K562 (cell line): ENCODE data around the gene CHST7. TPM values are rescaled to one million over a fixed set of nuclear protein-coding genes. Genes with fewer than 3 reads are reported as not detected.

Source experiments
- ATAC-seq: fragments of 200-7000 bp; cut with Tn5 transposase; 3 replicates; pipeline ENCODE4 v1.9.1; 2020; ENCODE audit warnings: moderate library complexity
- BruUV-seq: library from RNA; stranded (reverse); fragments of 400-500 nt; replicated peaks from 2 replicates; lab custom pipeline; 2021; lab: Mats Ljungman, UMichigan
- CTCF ChIA-PET: fragments of 300-600 bp; formaldehyde crosslinking; extraction: SDS; loops from one replicate; lab custom pipeline; 2021; ENCODE audit warnings: low intra/inter-chr PET ratio; lab: Yijun Ruan, JAX
- POLR2A ChIA-PET: fragments of 300-600, 350-650 bp; sonication (Branson Sonifier 250); formaldehyde crosslinking; extraction: SDS; loops from one replicate; lab custom pipeline; 2021; ENCODE audit warnings: antibody characterized with exemption, inconsistent platforms; lab: Yijun Ruan, JAX
- DNase-seq, 4 experiments: peaks; one replicate each; pipeline versions ENCODE4 v3.0.0 to v3.0.0-alpha.2; 2011 to 2018; ENCODE audit warnings: low spot score in 3 of 4, mixed read lengths in 3 of 4; ENCODE audit errors: extremely low read depth in 1 of 4
- FAIRE-seq: peaks from 2 replicates; lab custom pipeline; 2011; peaks lifted over from hg19 to GRCh38; lab: Jason Lieb, UNC
- H2AFZ ChIP-seq: 2 replicates; pipeline ENCODE4 v1.6.0; 2011; ENCODE audit warnings: low read depth, low read length, control low read depth, inconsistent platforms
- H3K27ac ChIP-seq: fragments of 200-600 bp; 3 replicates; pipeline ENCODE4 v1.8.0; 2011; ENCODE audit warnings: low read depth, mild to moderate bottlenecking, control low read depth, inconsistent platforms, low read length, moderate library complexity, mixed read lengths; ENCODE audit errors: extremely low read depth
- H3K27me3 ChIP-seq, 2 experiments: fragments of 300-600 bp in 1 of 2; 2 replicates in 1 of 2; 3 replicates in 1 of 2; pipeline versions ENCODE4 v1.6.0 to v1.8.0; 2011; ENCODE audit warnings: inconsistent platforms in 2 of 2, low read length in 2 of 2, mild to moderate bottlenecking in 1 of 2, mixed read lengths in 1 of 2, moderate library complexity in 1 of 2; ENCODE audit not compliant: control insufficient read depth in 2 of 2, insufficient read depth in 2 of 2
- H3K36me3 ChIP-seq: fragments of 300-600 bp; 3 replicates; pipeline ENCODE4 v1.8.0; 2011; ENCODE audit warnings: mild to moderate bottlenecking, low read length, inconsistent platforms; ENCODE audit not compliant: control insufficient read depth, insufficient read depth
- H3K4me1 ChIP-seq, 2 experiments: fragments of 200-600 bp in 1 of 2; replicated peaks in 1 of 2; 2 replicates in 1 of 2; 3 replicates in 1 of 2; pipeline versions ENCODE4 v1.5.1 to v1.8.0; 2011; ENCODE audit warnings: inconsistent platforms in 2 of 2, low read length in 2 of 2, mild to moderate bottlenecking in 1 of 2, mixed read lengths in 1 of 2, moderate library complexity in 1 of 2; ENCODE audit not compliant: control insufficient read depth in 2 of 2, insufficient read depth in 2 of 2
- H3K4me2 ChIP-seq: 2 replicates; pipeline ENCODE4 v1.6.1; 2011; ENCODE audit warnings: low read length, control low read depth, inconsistent platforms, mixed read lengths; ENCODE audit not compliant: insufficient read depth
- H3K4me3 ChIP-seq: fragments of 200-600 bp; sonication (generic), shearing (Covaris generic); 2 replicates; pipeline ENCODE4 v1.5.1; 2016; ENCODE audit warnings: control low read depth, inconsistent platforms
- H3K79me2 ChIP-seq: fragments of 200-600 bp; 3 replicates; pipeline ENCODE4 v1.8.0; 2011; ENCODE audit warnings: low read length, inconsistent platforms; ENCODE audit not compliant: control insufficient read depth, insufficient read depth
- H3K9ac ChIP-seq, 2 experiments: 2 replicates each; pipeline versions ENCODE4 v1.6.0 to v1.6.1; 2011; ENCODE audit warnings: low read depth in 2 of 2, low read length in 2 of 2, control low read depth in 1 of 2, inconsistent platforms in 1 of 2, mild to moderate bottlenecking in 1 of 2, mixed read lengths in 1 of 2; ENCODE audit not compliant: insufficient read depth in 1 of 2
- H3K9me1 ChIP-seq: one replicate; pipeline ENCODE4 v1.6.0; 2011; ENCODE audit warnings: inconsistent platforms, mild to moderate bottlenecking, low read length, moderate library complexity; ENCODE audit not compliant: control insufficient read depth, insufficient read depth
- H3K9me3 ChIP-seq: replicated peaks from 2 replicates; pipeline ENCODE4 v1.5.1; 2011; ENCODE audit warnings: low read depth, low read length, inconsistent platforms; ENCODE audit not compliant: control insufficient read depth, insufficient read depth
- H4K20me1 ChIP-seq: replicated peaks from 2 replicates; pipeline ENCODE4 v1.6.1; 2011; ENCODE audit warnings: low read length, inconsistent platforms, mixed read lengths; ENCODE audit not compliant: control insufficient read depth, insufficient read depth
- FOXJ3 ChIP-seq: sonication (generic); formaldehyde crosslinking; IDR thresholded peaks from 2 replicates; pipeline ENCODE4 v1.4.0; 2020; ENCODE audit warnings: mild to moderate bottlenecking, missing genetic modification reagents
- GATA2 ChIP-seq: sonication (generic); formaldehyde crosslinking; IDR thresholded peaks from 2 replicates; pipeline ENCODE4 v1.4.0; 2020; ENCODE audit warnings: mild to moderate bottlenecking, missing genetic modification reagents
- RBBP5 ChIP-seq: fragments of 200-600 bp; sonication (generic); IDR thresholded peaks from 2 replicates; pipeline ENCODE4 v1.6.1; 2012; ENCODE audit warnings: borderline replicate concordance, mild to moderate bottlenecking, low read length, control low read depth, inconsistent platforms; ENCODE audit not compliant: insufficient read depth, poor library complexity, severe bottlenecking
- RBM34 ChIP-seq: fragments of 200-400 bp; formaldehyde crosslinking; IDR thresholded peaks from 2 replicates; pipeline ENCODE4 v1.6.1; 2018; ENCODE audit warnings: low read length, borderline replicate concordance; ENCODE audit not compliant: insufficient read depth
- TAF15 ChIP-seq: fragments of 200-400 bp; formaldehyde crosslinking; IDR thresholded peaks from 2 replicates; pipeline ENCODE4 v1.6.1; 2017; ENCODE audit warnings: mild to moderate bottlenecking, low read depth, low read length, moderate library complexity
- TAF9B ChIP-seq: fragments of 450-650 bp; IDR thresholded peaks from 2 replicates; pipeline ENCODE4 v1.6.1; 2018; ENCODE audit warnings: mild to moderate bottlenecking; ENCODE audit not compliant: partially characterized antibody
- ZC3H4 ChIP-seq: sonication (generic); formaldehyde crosslinking; IDR thresholded peaks from 2 replicates; pipeline ENCODE4 v1.9.0; 2021; ENCODE audit warnings: missing genetic modification reagents, borderline replicate concordance
- ZSCAN29 ChIP-seq: fragments of 450-650 bp; IDR thresholded peaks from 2 replicates; pipeline ENCODE4 v1.6.1; 2017
- WGBS: fragments of 100-300 bp; shearing (Covaris generic); methylation state at CpG from one replicate; pipeline ENCODE4 v1.1.6; 2016; ENCODE audit warnings: low coverage, mixed read lengths; ENCODE audit not compliant: insufficient coverage; ENCODE audit errors: missing lambda C conversion rate; 5-methylcytosine and 5-hydroxymethylcytosine counted together
- in situ Hi-C: fragments of 300-500 bp; cut with MboI; formaldehyde crosslinking; loops from 4 replicates; pipeline ENCODE4 v1.15.0; 2018; ENCODE audit warnings: inconsistent platforms, mixed read lengths
- intact Hi-C: fragments of 100-400 bp; cut with micrococcal nuclease; formaldehyde crosslinking; loops from 2 replicates; pipeline ENCODE4 v1.14.2; 2022
- polyA plus RNA-seq, 8 experiments: library from polyadenylated mRNA; depleted of rRNA in 4 of 8; stranded (reverse) in 5 of 8; unstranded in 3 of 8; fragments of >200 nt; fragmentation: Nextera tagmentation in 2 of 8; fragmentation: Illumina TruSeq in 1 of 8; extraction: Ambion mirVana in 2 of 8; extraction: Trizol in 1 of 8; gene quantifications; 2 replicates each; pipeline versions ENCODE4 v1.2.1 to v1.2.3, GENCODE V29; 2011 to 2014; ENCODE audit warnings: inconsistent platforms in 1 of 8, missing spikeins in 1 of 8
- total RNA-seq, 7 experiments: library from RNA; depleted of rRNA in 6 of 7; stranded (reverse); fragments of >200 nt in 6 of 7; fragmentation: Illumina TruSeq in 2 of 7; extraction: Trizol in 2 of 7; gene quantifications; 2 replicates each; pipeline versions ENCODE4 v1.2.1 to v1.2.3, GENCODE V29; 2011 to 2021; ENCODE audit warnings: low replicate concordance in 1 of 7
- TF ChIP-seq, protein P1 (sequence below): sonication (generic); formaldehyde crosslinking; IDR thresholded peaks from 2 replicates; pipeline ENCODE4 v1.8.0; 2022; ENCODE audit warnings: mild to moderate bottlenecking, missing genetic modification reagents, borderline replicate concordance
- TF ChIP-seq, protein P2 (sequence below), 2 experiments: fragments of 450-650 bp in 1 of 2; sonication (generic) in 1 of 2; formaldehyde crosslinking in 1 of 2; IDR thresholded peaks; 2 replicates each; pipeline versions ENCODE4 v1.7.1 to v1.9.0; 2016 to 2022; ENCODE audit warnings: inconsistent platforms in 1 of 2, mild to moderate bottlenecking in 1 of 2, missing genetic modification reagents in 1 of 2

CHST7 gene
- total and polyA plus RNA-seq, 9 of the 15 experiments (the other 6 are each of a cell fraction or from before 2014, with no cell fraction given): 0.04 to 0.41 (median 0.09) TPM; not detected in 2

DNA sequence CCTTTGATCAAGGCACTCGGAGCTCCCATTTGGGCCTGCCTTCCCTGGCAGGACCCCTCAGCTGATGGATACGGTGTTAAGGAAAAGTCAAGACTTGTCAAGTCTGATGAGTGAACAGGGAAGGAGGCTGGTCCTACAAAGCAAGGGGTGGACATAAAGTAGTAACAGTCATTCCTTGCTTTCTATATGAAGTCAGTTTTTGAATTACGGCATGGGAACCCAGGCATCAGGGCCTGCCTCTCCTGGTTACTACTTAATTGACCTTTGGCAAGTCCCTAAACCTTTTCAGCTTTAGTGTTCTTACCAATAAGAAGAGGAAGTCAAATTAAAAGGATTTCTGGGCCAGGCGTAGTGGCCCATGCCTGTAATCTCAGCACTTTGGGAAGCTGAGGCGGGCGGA is 7.0 kb downstream of the CHST7 start (continued):
- TF ChIP-seq, protein P1, sequence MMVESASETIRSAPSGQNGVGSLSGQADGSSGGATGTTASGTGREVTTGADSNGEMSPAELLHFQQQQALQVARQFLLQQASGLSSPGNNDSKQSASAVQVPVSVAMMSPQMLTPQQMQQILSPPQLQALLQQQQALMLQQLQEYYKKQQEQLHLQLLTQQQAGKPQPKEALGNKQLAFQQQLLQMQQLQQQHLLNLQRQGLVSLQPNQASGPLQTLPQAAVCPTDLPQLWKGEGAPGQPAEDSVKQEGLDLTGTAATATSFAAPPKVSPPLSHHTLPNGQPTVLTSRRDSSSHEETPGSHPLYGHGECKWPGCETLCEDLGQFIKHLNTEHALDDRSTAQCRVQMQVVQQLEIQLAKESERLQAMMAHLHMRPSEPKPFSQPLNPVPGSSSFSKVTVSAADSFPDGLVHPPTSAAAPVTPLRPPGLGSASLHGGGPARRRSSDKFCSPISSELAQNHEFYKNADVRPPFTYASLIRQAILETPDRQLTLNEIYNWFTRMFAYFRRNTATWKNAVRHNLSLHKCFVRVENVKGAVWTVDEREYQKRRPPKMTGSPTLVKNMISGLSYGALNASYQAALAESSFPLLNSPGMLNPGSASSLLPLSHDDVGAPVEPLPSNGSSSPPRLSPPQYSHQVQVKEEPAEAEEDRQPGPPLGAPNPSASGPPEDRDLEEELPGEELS (CRISPR knock-in tag): no peak
- TF ChIP-seq TAF9B: no peak

DNA sequence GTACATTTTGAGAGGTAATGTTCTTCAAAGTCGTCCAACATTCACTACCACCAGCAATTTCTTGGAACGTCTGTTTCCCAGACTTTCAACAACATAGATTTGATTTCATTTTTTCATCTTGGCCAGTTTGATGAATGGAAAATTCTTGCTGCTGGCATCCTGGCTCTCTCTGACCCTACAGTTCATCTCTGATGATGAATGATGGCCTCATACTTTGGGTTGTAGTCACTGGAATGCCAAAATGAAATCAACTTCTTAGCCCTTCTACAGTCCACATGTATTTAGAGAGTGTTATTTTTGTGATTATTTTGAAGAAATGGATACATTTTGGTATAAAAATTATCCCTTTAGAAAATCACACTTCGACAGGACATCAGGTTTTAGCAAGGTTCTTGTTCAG is 8.8 kb downstream of the CHST7 start:
- no TSS peak for BruUV-seq
- FAIRE-seq (no peak), ATAC-seq (no peak), DNase-seq (no peak)
- POLR2A ChIA-PET: no interaction called here
- H3K9me1 ChIP-seq: no peaks in the 10 kb centered on the region
- H3K27ac ChIP-seq: no peak overlapping the region
- H3K4me2 ChIP-seq: no peak overlapping the region
- H4K20me1 ChIP-seq: no peaks in the 10 kb centered on the region
- intact Hi-C loops (no loop called here), in situ Hi-C loops (no loop called here)
- 0% methylated on average over 3 of the region's 3 CpGs for WGBS
- H2AFZ ChIP-seq: no peak overlapping the region
- H3K4me1 ChIP-seq: no peaks in the 10 kb centered on the region; a peak in 1 of 5 replicates
- CTCF ChIA-PET: no interaction called here
- no peak overlapping the region for H3K4me3 ChIP-seq
- H3K9me3 ChIP-seq: no peaks in the 10 kb centered on the region
- H3K79me2 ChIP-seq: no peaks in the 10 kb centered on the region
- H3K36me3 ChIP-seq: no peaks in the 10 kb centered on the region
- H3K9ac ChIP-seq: no peak overlapping the region
- no peaks in the 10 kb centered on the region for H3K27me3 ChIP-seq
- TF ChIP-seq TAF15: no peak
- TF ChIP-seq ZSCAN29: no peak
- TF ChIP-seq RBM34: no peak
- no peak for TF ChIP-seq GATA2 (CRISPR knock-in tag)
- TF ChIP-seq, protein P2, sequence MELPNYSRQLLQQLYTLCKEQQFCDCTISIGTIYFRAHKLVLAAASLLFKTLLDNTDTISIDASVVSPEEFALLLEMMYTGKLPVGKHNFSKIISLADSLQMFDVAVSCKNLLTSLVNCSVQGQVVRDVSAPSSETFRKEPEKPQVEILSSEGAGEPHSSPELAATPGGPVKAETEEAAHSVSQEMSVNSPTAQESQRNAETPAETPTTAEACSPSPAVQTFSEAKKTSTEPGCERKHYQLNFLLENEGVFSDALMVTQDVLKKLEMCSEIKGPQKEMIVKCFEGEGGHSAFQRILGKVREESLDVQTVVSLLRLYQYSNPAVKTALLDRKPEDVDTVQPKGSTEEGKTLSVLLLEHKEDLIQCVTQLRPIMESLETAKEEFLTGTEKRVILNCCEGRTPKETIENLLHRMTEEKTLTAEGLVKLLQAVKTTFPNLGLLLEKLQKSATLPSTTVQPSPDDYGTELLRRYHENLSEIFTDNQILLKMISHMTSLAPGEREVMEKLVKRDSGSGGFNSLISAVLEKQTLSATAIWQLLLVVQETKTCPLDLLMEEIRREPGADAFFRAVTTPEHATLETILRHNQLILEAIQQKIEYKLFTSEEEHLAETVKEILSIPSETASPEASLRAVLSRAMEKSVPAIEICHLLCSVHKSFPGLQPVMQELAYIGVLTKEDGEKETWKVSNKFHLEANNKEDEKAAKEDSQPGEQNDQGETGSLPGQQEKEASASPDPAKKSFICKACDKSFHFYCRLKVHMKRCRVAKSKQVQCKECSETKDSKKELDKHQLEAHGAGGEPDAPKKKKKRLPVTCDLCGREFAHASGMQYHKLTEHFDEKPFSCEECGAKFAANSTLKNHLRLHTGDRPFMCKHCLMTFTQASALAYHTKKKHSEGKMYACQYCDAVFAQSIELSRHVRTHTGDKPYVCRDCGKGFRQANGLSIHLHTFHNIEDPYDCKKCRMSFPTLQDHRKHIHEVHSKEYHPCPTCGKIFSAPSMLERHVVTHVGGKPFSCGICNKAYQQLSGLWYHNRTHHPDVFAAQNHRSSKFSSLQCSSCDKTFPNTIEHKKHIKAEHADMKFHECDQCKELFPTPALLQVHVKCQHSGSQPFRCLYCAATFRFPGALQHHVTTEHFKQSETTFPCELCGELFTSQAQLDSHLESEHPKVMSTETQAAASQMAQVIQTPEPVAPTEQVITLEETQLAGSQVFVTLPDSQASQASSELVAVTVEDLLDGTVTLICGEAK (IDR thresholded peaks at IDR 0.05): no peak
- TF ChIP-seq, protein P2 (CRISPR knock-in tag; IDR thresholded peaks at IDR 0.05): no peak
- no peak for TF ChIP-seq ZC3H4 (CRISPR knock-in tag)
- no peak for TF ChIP-seq RBBP5
- TF ChIP-seq FOXJ3 (CRISPR knock-in tag): no peak
